Natural killer cell (primary cell): Measurements from ENCODE around the gene RELT. TPM values are rescaled to one million over a fixed set of nuclear protein-coding genes. Genes with fewer than 3 reads are reported as not detected.
"Not testable (repeated sequence)": the region's sequence is repeated elsewhere in the genome, so short reads cannot be mapped to it uniquely, and the experiment has no call there.

Experiments
- ATAC-seq, 3 donors: fragments of 150-1000 bp in 2 of 3; fragments of 200-7000 bp in 1 of 3; cut with Tn5 transposase; 1 replicate in 1 of 3; 2 replicates in 2 of 3; pipeline ENCODE4 v1.10.0; 2021; ENCODE audit warnings: mild to moderate bottlenecking in 2 of 3, moderate library complexity in 2 of 3
- DNase-seq, 2 donors: peaks; one replicate each; pipeline versions ENCODE4 v3.0.0 to v3.0.0-alpha.2; 2013 to 2021; ENCODE audit warnings: mixed read lengths in 1 of 2
- H3K27ac ChIP-seq: one replicate; pipeline ENCODE4 v1.5.1; 2013; ENCODE audit warnings: mild to moderate bottlenecking, low read length
- H3K27me3 ChIP-seq: one replicate; pipeline ENCODE4 v1.6.1; 2013; ENCODE audit warnings: low read length; ENCODE audit not compliant: control insufficient read depth, insufficient read depth
- H3K36me3 ChIP-seq: one replicate; pipeline ENCODE4 v1.6.1; 2013; ENCODE audit warnings: low read length; ENCODE audit not compliant: control insufficient read depth, insufficient read depth
- H3K4me1 ChIP-seq: one replicate; pipeline ENCODE4 v1.6.1; 2013; ENCODE audit warnings: low read length; ENCODE audit not compliant: control insufficient read depth, insufficient read depth
- H3K4me3 ChIP-seq: one replicate; pipeline ENCODE4 v1.5.1; 2013; ENCODE audit warnings: low read length
- H3K9me3 ChIP-seq: one replicate; pipeline ENCODE4 v1.6.1; 2013; ENCODE audit warnings: low read length; ENCODE audit not compliant: control insufficient read depth, insufficient read depth
- H3K27ac Mint-ChIP-seq, 2 donors: one replicate each; pipeline ENCODE4 v1.8.0; 2022; ENCODE audit warnings: mild to moderate bottlenecking in 2 of 2, mixed read lengths in 2 of 2, moderate library complexity in 1 of 2
- H3K27me3 Mint-ChIP-seq, 2 donors: one replicate each; pipeline ENCODE4 v1.8.0; 2022; ENCODE audit warnings: low read depth in 2 of 2, mixed read lengths in 2 of 2
- H3K36me3 Mint-ChIP-seq: one replicate; pipeline ENCODE4 v1.8.0; 2022; ENCODE audit warnings: mixed read lengths
- H3K4me1 Mint-ChIP-seq, 2 donors: one replicate each; pipeline ENCODE4 v1.8.0; 2022; ENCODE audit warnings: mixed read lengths in 2 of 2
- H3K4me3 Mint-ChIP-seq: one replicate; pipeline ENCODE4 v1.8.0; 2022; ENCODE audit warnings: mild to moderate bottlenecking, moderate library complexity, mixed read lengths
- H3K9me3 Mint-ChIP-seq, 2 donors: one replicate each; pipeline ENCODE4 v1.8.0; 2022; ENCODE audit warnings: mixed read lengths in 2 of 2
- WGBS: methylation state at CpG from one replicate; pipeline ENCODE4 v1.1.7; 2013; ENCODE audit warnings: missing lambda C conversion rate; ENCODE audit not compliant: insufficient coverage; 5-methylcytosine and 5-hydroxymethylcytosine counted together
- intact Hi-C: fragments of 100-400 bp; cut with micrococcal nuclease; formaldehyde crosslinking; loops from one replicate; pipeline ENCODE4 v1.14.2; 2022
- total RNA-seq, 4 donors: library from RNA; stranded (reverse); fragments of 120-200 nt in 1 of 4; gene quantifications; one replicate each; pipeline versions ENCODE4 v1.2.3 to v1.2.4, GENCODE V29; 2013 to 2022
- TF ChIP-seq, protein P1 (sequence below): fragments of 200-600 bp; IDR thresholded peaks from one replicate; pipeline ENCODE4 v1.8.0; 2022; ENCODE audit warnings: antibody characterized with exemption

Gene RELT
- total RNA-seq, 3 donors from 2014 or later (not counting 1 experiment from before 2014, with no cell fraction given) = 132 to 264 (median 151) TPM

GRCh38 chr11:73429121-73429750, 53.0 kb downstream of the RELT start:
- Histone ChIP-seq H3K36me3 (no peaks in the 10 kb centered on the region), H3K4me1 (peaks cover 7% of the 10 kb centered on the region), H3K27ac (no peak overlapping the region), H3K9me3 (no peaks in the 10 kb centered on the region), H3K27me3 (no peaks in the 10 kb centered on the region), H3K4me3 (no peak overlapping the region)
- no peak overlapping the region for H3K4me3 Mint-ChIP-seq
- no peak for ATAC-seq
- no peak overlapping the region for H3K27ac Mint-ChIP-seq
- H3K27me3 Mint-ChIP-seq = no peaks in the 10 kb centered on the region
- H3K4me1 Mint-ChIP-seq = peaks cover 0 to 6% of the 10 kb centered on the region in 2 donors
- intact Hi-C loops = no loop called here
- WGBS = 92% methylated on average over 5 of the region's 5 CpGs
- DNase-seq = no peak
- no peaks in the 10 kb centered on the region for H3K36me3 Mint-ChIP-seq
- TF ChIP-seq, protein P1, sequence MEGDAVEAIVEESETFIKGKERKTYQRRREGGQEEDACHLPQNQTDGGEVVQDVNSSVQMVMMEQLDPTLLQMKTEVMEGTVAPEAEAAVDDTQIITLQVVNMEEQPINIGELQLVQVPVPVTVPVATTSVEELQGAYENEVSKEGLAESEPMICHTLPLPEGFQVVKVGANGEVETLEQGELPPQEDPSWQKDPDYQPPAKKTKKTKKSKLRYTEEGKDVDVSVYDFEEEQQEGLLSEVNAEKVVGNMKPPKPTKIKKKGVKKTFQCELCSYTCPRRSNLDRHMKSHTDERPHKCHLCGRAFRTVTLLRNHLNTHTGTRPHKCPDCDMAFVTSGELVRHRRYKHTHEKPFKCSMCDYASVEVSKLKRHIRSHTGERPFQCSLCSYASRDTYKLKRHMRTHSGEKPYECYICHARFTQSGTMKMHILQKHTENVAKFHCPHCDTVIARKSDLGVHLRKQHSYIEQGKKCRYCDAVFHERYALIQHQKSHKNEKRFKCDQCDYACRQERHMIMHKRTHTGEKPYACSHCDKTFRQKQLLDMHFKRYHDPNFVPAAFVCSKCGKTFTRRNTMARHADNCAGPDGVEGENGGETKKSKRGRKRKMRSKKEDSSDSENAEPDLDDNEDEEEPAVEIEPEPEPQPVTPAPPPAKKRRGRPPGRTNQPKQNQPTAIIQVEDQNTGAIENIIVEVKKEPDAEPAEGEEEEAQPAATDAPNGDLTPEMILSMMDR = no peak
- no peaks in the 10 kb centered on the region for H3K9me3 Mint-ChIP-seq

GRCh38 chr11:73430326-73430725, 54.1 kb downstream of the RELT start:
- Histone ChIP-seq H3K9me3 (no peaks in the 10 kb centered on the region), H3K36me3 (no peaks in the 10 kb centered on the region), H3K4me3 (no peak overlapping the region), H3K27ac (no peak overlapping the region), H3K4me1 (peaks cover 4% of the 10 kb centered on the region), H3K27me3 (no peaks in the 10 kb centered on the region)
- no peaks in the 10 kb centered on the region for H3K9me3 Mint-ChIP-seq
- no peak for ATAC-seq
- TF ChIP-seq, protein P1 = no peak
- no peak for DNase-seq
- no peaks in the 10 kb centered on the region for H3K27me3 Mint-ChIP-seq
- intact Hi-C loops = no loop called here
- H3K27ac Mint-ChIP-seq = no peak overlapping the region
- H3K4me3 Mint-ChIP-seq = no peak overlapping the region
- no peaks in the 10 kb centered on the region for H3K36me3 Mint-ChIP-seq
- peaks cover 0 to 6% of the 10 kb centered on the region in 2 donors for H3K4me1 Mint-ChIP-seq
- WGBS = 95% methylated on average over 3 of the region's 4 CpGs

- Histone ChIP-seq H3K4me1 (no peaks in the 10 kb centered on the region), H3K9me3 (no peaks in the 10 kb centered on the region), H3K36me3 (no peaks in the 10 kb centered on the region), H3K27ac (no peak overlapping the region), H3K4me3 (no peak overlapping the region), H3K27me3 (no peaks in the 10 kb centered on the region)
- ATAC-seq (no peak), DNase-seq (no peak)
- no peak overlapping the region for H3K27ac Mint-ChIP-seq
- TF ChIP-seq, protein P1 = no peak
- WGBS = 92% methylated on average over 3 of the region's 5 CpGs
- H3K4me3 Mint-ChIP-seq = no peak overlapping the region
- peaks cover 0 to 6% of the 10 kb centered on the region in 2 donors for H3K4me1 Mint-ChIP-seq
- no peaks in the 10 kb centered on the region for H3K36me3 Mint-ChIP-seq
- intact Hi-C loops = no loop called here
- no peaks in the 10 kb centered on the region for H3K9me3 Mint-ChIP-seq
- H3K27me3 Mint-ChIP-seq = no peaks in the 10 kb centered on the region
Measured at GRCh38 chr11:73431396-73431795, 55.2 kb downstream of the RELT start.

DNA sequence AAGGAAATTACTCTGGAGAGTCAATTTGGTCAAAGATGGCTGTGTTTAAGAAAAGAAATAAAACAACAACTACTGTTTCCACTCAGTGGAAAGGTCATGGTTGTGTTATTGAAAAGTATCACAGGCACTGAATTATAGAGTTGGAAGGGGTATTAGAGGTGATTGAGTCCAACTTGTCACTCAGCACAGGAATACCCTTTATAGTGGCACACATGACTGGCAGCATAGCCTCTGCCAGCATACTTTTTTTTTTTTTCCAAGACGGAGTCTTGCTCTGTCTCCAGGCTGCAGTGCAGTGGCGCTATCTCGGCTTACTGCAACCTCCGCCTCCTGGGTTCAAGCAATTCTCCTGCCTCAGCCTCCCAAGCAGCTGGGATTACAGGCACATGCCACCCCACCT, 60.7 kb downstream of the RELT start:
- 97% methylated on average over 4 of the region's 4 CpGs for WGBS
- ATAC-seq, intact Hi-C loops, H3K36me3 Mint-ChIP-seq, H3K9me3 Mint-ChIP-seq, H3K4me1 ChIP-seq, H3K27me3 Mint-ChIP-seq, H3K36me3 ChIP-seq, H3K9me3 ChIP-seq, H3K4me3 ChIP-seq, H3K27me3 ChIP-seq, H3K4me1 Mint-ChIP-seq, DNase-seq, H3K27ac ChIP-seq, H3K4me3 Mint-ChIP-seq, H3K27ac Mint-ChIP-seq: not testable (repeated sequence)
